GM23338 (cell line): ENCODE data around the gene GP9. TPM values are rescaled to one million over a fixed set of nuclear protein-coding genes. Genes with fewer than 3 reads are reported as not detected.

Source experiments
- ATAC-seq: fragments of 200-7000 bp; cut with Tn5 transposase; 3 replicates; pipeline ENCODE4 v1.9.1; 2020
- DNase-seq: peaks from one replicate; pipeline ENCODE4 v3.0.0-alpha.2; 2015; ENCODE audit warnings: low spot score
- H2AFZ ChIP-seq: fragments of 200-600 bp; sonication (generic); 2 replicates; pipeline ENCODE4 v1.8.0; 2016; ENCODE audit warnings: antibody characterized with exemption, mild to moderate bottlenecking, moderate library complexity
- H3F3A ChIP-seq: fragments of 200-600 bp; sonication (generic); replicated peaks from 2 replicates; pipeline ENCODE4 v1.8.0; 2017; ENCODE audit warnings: antibody characterized with exemption, mixed run types, low read depth
- H3K27ac ChIP-seq: fragments of 200-600 bp; sonication (generic); 2 replicates; pipeline ENCODE4 v1.6.1; 2016; ENCODE audit warnings: low read depth
- H3K27me3 ChIP-seq: fragments of 200-600 bp; sonication (generic); 2 replicates; pipeline ENCODE4 v1.8.0; 2016; ENCODE audit warnings: mild to moderate bottlenecking, mixed run types, moderate library complexity; ENCODE audit not compliant: insufficient read depth
- H3K36me3 ChIP-seq: fragments of 200-600 bp; sonication (generic); 2 replicates; pipeline ENCODE4 v1.8.0; 2016; ENCODE audit warnings: mild to moderate bottlenecking; ENCODE audit not compliant: insufficient read depth
- H3K4me1 ChIP-seq: fragments of 200-600 bp; sonication (generic); 2 replicates; pipeline ENCODE4 v1.8.0; 2016; ENCODE audit warnings: mild to moderate bottlenecking, moderate library complexity; ENCODE audit not compliant: insufficient read depth
- H3K4me2 ChIP-seq: fragments of 200-600 bp; sonication (generic); 2 replicates; pipeline ENCODE4 v1.7.1; 2017; ENCODE audit warnings: mixed run types
- H3K4me3 ChIP-seq: fragments of 200-600 bp; sonication (generic); 2 replicates; pipeline ENCODE4 v1.6.1; 2016; ENCODE audit warnings: mixed run types
- H3K79me2 ChIP-seq: fragments of 200-600 bp; sonication (generic); replicated peaks from 2 replicates; pipeline ENCODE4 v1.8.0; 2017; ENCODE audit warnings: mild to moderate bottlenecking; ENCODE audit not compliant: insufficient read depth
- H3K9me2 ChIP-seq: fragments of 200-600 bp; sonication (generic); 2 replicates; pipeline ENCODE4 v1.8.0; 2017; ENCODE audit not compliant: insufficient read depth
- H4K20me1 ChIP-seq: fragments of 200-600 bp; sonication (generic); replicated peaks from 2 replicates; pipeline ENCODE4 v1.8.0; 2017; ENCODE audit warnings: mild to moderate bottlenecking; ENCODE audit not compliant: insufficient read depth
- H3K27ac Mint-ChIP-seq: 2 replicates; pipeline ENCODE4 v1.8.0; 2020; ENCODE audit warnings: inconsistent platforms, mild to moderate bottlenecking, moderate library complexity, mixed read lengths
- H3K27me3 Mint-ChIP-seq: 3 replicates; pipeline ENCODE4 v1.8.0; 2022; ENCODE audit warnings: low read depth, mild to moderate bottlenecking, moderate library complexity, mixed read lengths, inconsistent platforms; ENCODE audit not compliant: insufficient read depth, poor library complexity
- H3K36me3 Mint-ChIP-seq: 3 replicates; pipeline ENCODE4 v1.8.0; 2021; ENCODE audit warnings: low read depth, mild to moderate bottlenecking, inconsistent platforms, moderate library complexity, mixed read lengths
- H3K4me1 Mint-ChIP-seq: 3 replicates; pipeline ENCODE4 v1.8.0; 2020; ENCODE audit warnings: mild to moderate bottlenecking, inconsistent platforms, mixed read lengths
- H3K4me3 Mint-ChIP-seq: 3 replicates; pipeline ENCODE4 v1.8.0; 2021; ENCODE audit warnings: moderate library complexity, mild to moderate bottlenecking, inconsistent platforms, mixed read lengths
- H3K9me3 Mint-ChIP-seq: 3 replicates; pipeline ENCODE4 v1.8.0; 2020; ENCODE audit warnings: moderate library complexity, mild to moderate bottlenecking, inconsistent platforms, mixed read lengths
- CREB1 ChIP-seq: fragments of 250-450 bp; sonication (Bioruptor Pico); IDR thresholded peaks from 2 replicates; pipeline ENCODE4 v1.5.0; 2020; ENCODE audit warnings: low read depth, mild to moderate bottlenecking, moderate library complexity
- CTCF ChIP-seq, 2 experiments: fragments of 200-600 bp in 1 of 2; sonication (generic) in 1 of 2; conservative IDR thresholded peaks; 2 replicates each; pipeline versions ENCODE4 v1.5.1 to v1.6.1; 2016 to 2017; ENCODE audit warnings: antibody characterized with exemption in 2 of 2, low read depth in 2 of 2, mild to moderate bottlenecking in 2 of 2, moderate library complexity in 1 of 2
- ETS1 ChIP-seq: IDR thresholded peaks from 2 replicates; pipeline ENCODE4 v1.6.1; 2016; ENCODE audit warnings: antibody characterized with exemption
- EZH2phosphoT487 ChIP-seq: fragments of 200-600 bp; sonication (generic); IDR thresholded peaks from one replicate; pipeline ENCODE4 v1.8.1; 2018; ENCODE audit warnings: antibody characterized with exemption; ENCODE audit not compliant: unreplicated experiment
- JUNB ChIP-seq: IDR thresholded peaks from one replicate; pipeline ENCODE4 v1.6.1; 2016; ENCODE audit warnings: antibody characterized with exemption; ENCODE audit not compliant: unreplicated experiment
- NANOG ChIP-seq: IDR thresholded peaks from 2 replicates; pipeline ENCODE4 v1.6.1; 2016; ENCODE audit warnings: antibody characterized with exemption, borderline replicate concordance
- POLR2AphosphoS5 ChIP-seq: IDR thresholded peaks from 2 replicates; pipeline ENCODE4 v1.6.1; 2016; ENCODE audit warnings: antibody characterized with exemption, low read depth
- REST ChIP-seq: IDR thresholded peaks from one replicate; pipeline ENCODE4 v1.6.1; 2018; ENCODE audit warnings: antibody characterized with exemption; ENCODE audit not compliant: unreplicated experiment
- STAT1 ChIP-seq: IDR thresholded peaks from one replicate; pipeline ENCODE4 v1.6.1; 2016; ENCODE audit warnings: antibody characterized with exemption; ENCODE audit not compliant: unreplicated experiment
- ZNF331 ChIP-seq: fragments of 250-450 bp; sonication (Bioruptor Pico); IDR thresholded peaks from 2 replicates; pipeline ENCODE4 v1.5.0; 2020; ENCODE audit warnings: low read depth, mild to moderate bottlenecking, moderate library complexity
- polyA plus RNA-seq: library from polyadenylated mRNA; unstranded; fragments of >200 nt; fragmentation: Nextera tagmentation; extraction: Ambion mirVana; gene quantifications from 2 replicates; pipeline ENCODE4 v1.2.1, GENCODE V29; 2016
- total RNA-seq: library from RNA; depleted of rRNA; stranded (reverse); fragments of >200 nt; shearing (Covaris generic); gene quantifications from 2 replicates; pipeline ENCODE4 v1.2.3, GENCODE V29; 2014

Gene GP9
- total and polyA plus RNA-seq, 2 experiments from 2014 or later = not detected

GRCh38 chr3:129061888-129062834 lies 1.6 kb downstream of the GP9 start (continued):
- TF ChIP-seq REST (no peak), ETS1 (no peak), ZNF331 (CRISPR knock-in tag) (no peak), STAT1 (no peak), CTCF (conservative IDR thresholded peaks at IDR 0.05; ENCODE audit: low read depth in 2 of 2) (no peak), CREB1 (CRISPR knock-in tag) (no peak)

- Mint-ChIP-seq H3K9me3 (peaks cover 4% of the 10 kb centered on the region; the same call in 2 of the 3 replicates), H3K4me1 (peaks cover 5% of the 10 kb centered on the region), H3K4me3 (no peak overlapping the region), H3K36me3 (no peaks in the 10 kb centered on the region; the same call in 1 of the 3 replicates), H3K27ac (no peak overlapping the region), H3K27me3 (peaks cover 13% of the 10 kb centered on the region)
- Histone ChIP-seq H3K4me1 (no peaks in the 10 kb centered on the region), H3K9me2 (no peaks in the 10 kb centered on the region), H4K20me1 (no peaks in the 10 kb centered on the region), H3K4me3 (no peak overlapping the region), H3K27me3 (peaks cover 3% of the 10 kb centered on the region; the same call in 1 of the 2 replicates), H3F3A (no peaks in the 10 kb centered on the region), H3K4me2 (no peak overlapping the region), H3K27ac (no peak overlapping the region), H2AFZ (no peak overlapping the region), H3K36me3 (no peaks in the 10 kb centered on the region), H3K79me2 (no peaks in the 10 kb centered on the region)
- no peak for ATAC-seq
- DNase-seq = no peak
- TF ChIP-seq EZH2phosphoT487 (no peak), ZNF331 (CRISPR knock-in tag) (no peak), REST (no peak), CTCF (conservative IDR thresholded peaks at IDR 0.05; ENCODE audit: low read depth in 2 of 2) (no peak), STAT1 (no peak), POLR2AphosphoS5 (no peak), JUNB (no peak), NANOG (no peak)
These were observed 2.6 kb downstream of the GP9 start for GRCh38 chr3:129063091-129063640.
